ENCODE results near the gene PEX6.

PEX6 gene

DNA sequence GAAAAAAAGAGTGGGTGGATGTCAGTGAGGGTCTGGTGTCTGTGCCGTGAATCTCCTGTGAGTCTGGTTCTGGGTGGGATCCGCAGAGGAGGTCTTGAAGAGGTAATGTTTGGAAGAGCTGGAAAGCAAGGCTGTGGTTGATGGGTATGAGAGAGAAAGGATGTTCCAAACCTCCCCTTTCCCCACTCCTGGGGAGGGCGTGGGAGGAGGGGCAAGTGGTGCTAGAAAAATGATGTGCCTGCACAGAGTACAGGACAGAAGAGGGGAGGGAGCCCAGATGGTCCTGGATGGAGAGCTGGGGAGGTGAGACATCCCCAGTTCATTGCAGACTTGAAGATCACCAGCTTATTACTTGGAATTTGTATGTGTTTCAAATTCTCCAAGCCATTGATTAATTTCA is 46.6 kb downstream of the PEX6 start:
- DNase-seq = no peak

DNA sequence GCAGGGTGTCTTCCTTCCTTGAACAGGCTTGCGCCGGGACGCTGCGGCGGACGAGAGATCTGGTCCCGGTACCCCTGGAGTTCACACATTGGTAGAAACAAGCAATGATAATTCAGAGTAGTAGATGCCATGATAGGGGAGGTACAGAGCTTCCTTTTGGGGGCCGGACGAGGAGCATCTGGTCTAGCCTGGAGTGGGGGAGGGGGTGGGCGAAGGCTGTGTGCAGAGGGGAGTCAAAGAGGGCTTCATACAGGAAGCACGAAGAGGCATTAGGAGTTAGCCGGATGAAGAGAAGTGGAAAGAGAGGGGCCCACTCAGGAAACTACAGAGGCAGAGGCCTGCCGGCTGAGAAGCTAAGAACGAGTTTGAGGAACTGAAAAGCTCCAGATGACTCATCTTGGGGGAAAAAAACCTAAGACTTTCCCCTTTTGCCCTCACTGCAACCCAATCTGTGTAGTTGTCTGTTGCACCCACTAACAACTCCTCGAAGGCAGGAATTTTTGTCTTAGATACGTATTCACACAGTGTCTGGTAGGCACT is 49.1 kb downstream of the PEX6 start:
- peak; percentile 53 for DNase-seq

DNA sequence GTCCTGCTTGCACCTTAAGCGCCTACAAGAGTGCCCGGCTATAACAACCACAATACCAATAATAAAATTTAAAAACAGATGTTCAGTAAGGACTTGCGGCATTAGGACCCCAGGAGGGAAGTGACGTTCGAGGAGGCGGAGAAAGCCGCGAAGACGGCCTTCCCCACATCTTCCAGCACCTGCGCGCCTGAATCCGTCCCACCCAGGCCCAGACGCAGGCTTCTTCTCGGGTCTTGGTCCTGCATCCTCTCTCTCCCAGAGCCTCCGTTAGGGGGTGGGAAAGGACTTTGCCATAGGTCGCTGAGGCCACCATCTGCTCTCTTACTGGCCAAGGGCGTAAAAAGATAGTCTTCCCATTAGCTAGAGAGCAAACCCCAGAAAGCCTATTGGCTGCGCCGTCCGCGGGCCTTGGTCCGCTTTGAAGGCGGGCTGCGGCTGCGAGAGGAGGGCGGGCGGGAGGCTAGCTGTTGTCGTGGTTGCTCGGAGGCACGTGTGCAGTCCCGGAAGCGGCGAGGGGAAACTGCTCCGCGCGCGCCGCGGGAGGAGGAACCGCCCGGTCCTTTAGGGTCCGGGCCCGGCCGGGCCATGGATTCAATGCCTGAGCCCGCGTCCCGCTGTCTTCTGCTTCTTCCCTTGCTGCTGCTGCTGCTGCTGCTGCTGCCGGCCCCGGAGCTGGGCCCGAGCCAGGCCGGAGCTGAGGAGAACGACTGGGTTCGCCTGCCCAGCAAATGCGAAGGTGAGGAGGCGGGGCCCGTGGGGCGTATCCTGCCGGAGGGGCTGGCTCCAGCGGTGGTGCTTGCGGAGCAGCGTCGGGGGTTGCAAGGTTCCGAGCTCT is 49.8 kb downstream of the PEX6 start, which contains the start of gene CNPY3:
CNPY3 (plus strand) TSS at position 495 of the 835 bp plus-strand sequence; CDS start at position 586, 91 bp downstream.
- peak; percentile 90 for DNase-seq

DNA sequence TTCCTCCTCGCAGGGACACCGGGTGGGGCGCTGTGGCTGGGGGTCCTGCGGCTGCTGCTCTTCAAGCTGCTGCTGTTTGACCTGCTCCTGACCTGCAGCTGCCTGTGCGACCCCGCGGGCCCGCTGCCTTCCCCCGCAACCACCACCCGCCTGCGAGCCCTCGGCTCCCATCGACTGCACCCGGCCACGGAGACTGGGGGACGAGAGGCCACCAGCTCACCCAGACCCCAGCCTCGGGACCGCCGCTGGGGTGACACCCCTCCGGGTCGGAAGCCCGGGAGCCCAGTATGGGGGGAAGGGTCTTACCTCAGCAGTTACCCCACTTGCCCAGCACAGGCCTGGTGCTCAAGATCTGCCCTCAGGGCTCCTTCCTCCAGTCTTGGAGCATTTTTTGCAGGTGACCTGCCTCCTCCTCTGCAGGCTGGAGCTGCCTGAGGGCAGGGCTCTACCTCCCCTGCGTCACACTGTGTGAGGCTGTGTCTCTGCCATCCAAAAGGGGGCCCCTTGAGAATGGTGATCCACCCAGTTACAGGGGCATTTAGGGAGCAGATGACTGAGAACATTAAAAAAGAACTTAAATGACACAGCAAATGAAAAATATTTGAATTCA is 53.6 kb downstream of the PEX6 start:
- no peak for DNase-seq

DNA sequence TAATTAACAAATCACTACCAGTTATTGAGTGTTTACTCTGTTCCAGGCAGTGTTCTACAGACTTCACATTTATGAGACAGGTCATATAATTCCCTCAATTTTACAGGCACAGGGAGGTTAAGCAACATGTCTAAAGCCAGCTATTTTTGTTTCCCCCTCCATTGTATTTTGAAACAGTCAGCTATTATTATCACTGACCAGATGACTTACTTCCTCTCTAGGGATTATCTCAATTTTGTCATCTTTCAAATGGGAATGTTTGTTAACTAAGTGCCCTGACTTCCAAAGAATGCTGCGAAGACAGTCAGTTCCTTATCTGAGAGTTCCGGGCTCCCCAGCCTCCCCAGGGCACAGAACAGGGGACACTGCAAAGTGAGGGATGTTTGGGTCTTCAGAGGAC is 55.3 kb downstream of the PEX6 start:
- DNase-seq = no peak

DNA sequence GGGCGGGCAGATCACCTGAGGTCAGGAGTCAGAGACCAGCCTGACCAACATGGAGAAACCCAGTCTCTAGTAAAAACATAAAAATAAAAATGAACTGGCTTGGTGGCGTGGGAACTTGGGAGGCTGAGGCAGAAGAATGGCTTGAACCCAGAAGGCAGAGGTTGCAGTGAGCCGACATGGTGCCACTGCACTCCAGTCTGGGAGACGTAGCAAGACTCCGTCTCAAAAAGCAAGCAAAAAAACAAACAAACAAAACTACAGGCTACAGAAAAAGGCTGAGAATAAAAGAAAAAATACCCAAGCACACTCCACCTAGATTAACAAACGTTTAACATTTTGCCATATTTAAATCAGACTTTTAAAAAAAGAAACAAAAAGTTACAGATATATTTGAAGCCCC is 57.2 kb downstream of the PEX6 start:
- no peak for DNase-seq

DNA sequence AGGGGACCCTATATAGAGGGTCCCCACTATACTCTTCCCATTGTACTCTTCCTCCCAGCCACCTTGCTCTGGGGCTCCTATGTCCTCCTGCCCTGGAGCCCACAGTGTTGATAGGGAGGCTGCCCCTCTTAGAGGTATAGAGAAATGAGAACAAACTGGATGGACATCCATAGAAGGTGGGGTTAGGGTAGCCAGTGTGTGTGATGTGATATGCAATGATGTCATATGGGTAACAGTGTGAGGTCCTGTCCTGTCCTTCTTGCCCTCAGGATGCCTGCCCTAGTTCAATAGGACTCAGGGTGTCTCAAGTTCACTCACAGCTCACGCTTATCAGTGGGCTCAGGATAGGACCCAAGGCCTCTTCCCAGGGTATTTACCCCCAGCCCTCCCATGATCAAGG is 62.7 kb downstream of the PEX6 start:
- DNase-seq = no peak

DNA sequence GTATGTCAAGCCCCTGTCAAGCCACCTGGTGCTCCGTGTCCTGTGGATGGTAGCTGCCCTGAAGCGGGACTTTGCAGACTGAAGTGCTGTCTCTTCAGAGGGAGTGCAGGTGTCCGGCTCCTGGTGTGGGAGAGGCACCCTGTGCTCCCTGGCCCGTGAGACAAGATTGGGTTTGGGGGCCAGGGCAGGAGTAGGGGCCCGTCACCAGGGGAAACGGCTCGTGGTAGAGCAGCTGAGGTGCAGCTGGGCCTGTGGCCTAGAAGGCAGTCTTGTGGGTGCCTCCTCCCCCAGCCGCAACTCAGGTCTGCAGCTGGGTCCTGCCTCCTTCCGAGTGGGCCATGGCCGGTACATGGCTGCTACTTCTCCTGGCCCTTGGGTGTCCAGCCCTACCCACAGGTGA is 63.2 kb downstream of the PEX6 start, which contains the start of gene PTCRA:
PTCRA (plus strand) TSS at position 322 of the 400 bp plus-strand sequence; CDS start at position 339, 17 bp downstream.
- DNase-seq = no peak

DNA sequence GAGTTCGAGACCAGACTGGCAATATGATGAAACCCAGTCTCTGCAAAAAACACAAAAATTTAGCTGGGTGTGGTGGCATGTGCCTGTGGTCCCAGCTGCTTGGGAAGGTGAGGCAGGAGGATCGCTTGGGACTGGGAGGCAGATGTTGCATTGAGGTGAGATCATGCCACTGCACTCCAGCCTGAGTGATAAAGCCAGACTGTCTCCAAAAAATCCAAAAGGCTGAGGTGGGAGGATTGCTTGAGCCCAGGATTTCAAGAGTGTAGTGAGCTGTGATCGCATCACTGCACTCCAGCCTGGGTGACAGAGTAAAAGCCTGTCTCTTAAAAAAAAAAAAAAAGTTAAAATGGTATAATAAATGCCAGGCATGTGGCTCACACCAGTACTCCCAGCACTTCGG is 64.4 kb downstream of the PEX6 start:
- no peak for DNase-seq
